Fibroblast of lung (primary cell): ENCODE data around the gene HS6ST2. TPM values are rescaled to one million over a fixed set of nuclear protein-coding genes. Genes with fewer than 3 reads are reported as not detected.

Experiments
- DNase-seq, 2 donors: peaks; one replicate each; pipeline versions ENCODE4 v3.0.0 to v3.0.0-alpha.2; 2010; ENCODE audit warnings: low read depth in 2 of 2
- H2AFZ ChIP-seq: 2 replicates; pipeline ENCODE4 v1.5.1; 2012; ENCODE audit warnings: low read length, control low read depth, inconsistent platforms
- H3K27ac ChIP-seq: 2 replicates; pipeline ENCODE4 v1.5.1; 2011; ENCODE audit warnings: low read length, control low read depth; ENCODE audit not compliant: insufficient read depth
- H3K27me3 ChIP-seq: 2 replicates; pipeline ENCODE4 v1.5.1; 2011; ENCODE audit warnings: mild to moderate bottlenecking, low read length; ENCODE audit not compliant: control insufficient read depth, insufficient read depth
- H3K36me3 ChIP-seq: 2 replicates; pipeline ENCODE4 v1.5.1; 2011; ENCODE audit warnings: low read length; ENCODE audit not compliant: control insufficient read depth, insufficient read depth
- H3K4me1 ChIP-seq: 2 replicates; pipeline ENCODE4 v1.5.1; 2011; ENCODE audit warnings: low read length; ENCODE audit not compliant: control insufficient read depth, insufficient read depth; ENCODE audit errors: extremely low read depth
- H3K4me2 ChIP-seq: 2 replicates; pipeline ENCODE4 v1.5.1; 2011; ENCODE audit warnings: low read length, control low read depth; ENCODE audit not compliant: insufficient read depth; ENCODE audit errors: extremely low read depth
- H3K4me3 ChIP-seq, 4 experiments: fragments of 200-600 bp in 1 of 4; sonication (generic) in 1 of 4; replicated peaks in 1 of 4; 2 replicates each; pipeline ENCODE4 v1.5.1; 2011 to 2016; ENCODE audit warnings: low read length in 4 of 4, low read depth in 3 of 4, mild to moderate bottlenecking in 3 of 4, control low read depth in 2 of 4, inconsistent platforms in 1 of 4, mixed read lengths in 1 of 4; ENCODE audit not compliant: insufficient read depth in 1 of 4; ENCODE audit errors: control extremely low read depth in 1 of 4
- H3K79me2 ChIP-seq: 2 replicates; pipeline ENCODE4 v1.5.1; 2012; ENCODE audit warnings: mild to moderate bottlenecking, low read length, inconsistent platforms; ENCODE audit not compliant: control insufficient read depth, insufficient read depth
- H3K9ac ChIP-seq: 2 replicates; pipeline ENCODE4 v1.5.1; 2011; ENCODE audit warnings: mild to moderate bottlenecking, low read length, control low read depth; ENCODE audit not compliant: insufficient read depth
- H3K9me3 ChIP-seq: 2 replicates; pipeline ENCODE4 v1.5.1; 2012; ENCODE audit warnings: low read depth, low read length; ENCODE audit not compliant: control insufficient read depth, insufficient read depth
- H4K20me1 ChIP-seq: 2 replicates; pipeline ENCODE4 v1.5.1; 2011; ENCODE audit warnings: low read length; ENCODE audit not compliant: control insufficient read depth, insufficient read depth; ENCODE audit errors: extremely low read depth
- EZH2 ChIP-seq: IDR thresholded peaks from 2 replicates; pipeline ENCODE4 v1.5.1; 2012; ENCODE audit warnings: low read length, control low read depth, mild to moderate bottlenecking; ENCODE audit errors: missing control alignments
- polyA plus RNA-seq, 2 donors: library from polyadenylated mRNA; depleted of rRNA in 1 of 2; stranded (reverse) in 1 of 2; unstranded in 1 of 2; fragments of >200 nt; gene quantifications; 2 replicates each; pipeline ENCODE4 v1.2.1, GENCODE V29; 2011 to 2012; ENCODE audit warnings: missing spikeins in 1 of 2
- total RNA-seq: library from RNA; depleted of rRNA; stranded (reverse); fragments of >200 nt; gene quantifications from 2 replicates; pipeline ENCODE4 v1.2.1, GENCODE V29; 2014
- TF ChIP-seq, protein P1 (sequence below), 2 donors: IDR thresholded peaks in 1 of 2; conservative IDR thresholded peaks in 1 of 2; 1 replicate in 1 of 2; 2 replicates in 1 of 2; pipeline ENCODE4 v1.5.1; 2011 to 2012; ENCODE audit warnings: low read length in 2 of 2, control low read depth in 1 of 2, inconsistent platforms in 1 of 2, low read depth in 1 of 2, mild to moderate bottlenecking in 1 of 2

HS6ST2 gene
- total and polyA plus RNA-seq, 2 donors (not counting 1 experiment from before 2014, with no cell fraction given), result 0.01 to 0.17 TPM

DNA sequence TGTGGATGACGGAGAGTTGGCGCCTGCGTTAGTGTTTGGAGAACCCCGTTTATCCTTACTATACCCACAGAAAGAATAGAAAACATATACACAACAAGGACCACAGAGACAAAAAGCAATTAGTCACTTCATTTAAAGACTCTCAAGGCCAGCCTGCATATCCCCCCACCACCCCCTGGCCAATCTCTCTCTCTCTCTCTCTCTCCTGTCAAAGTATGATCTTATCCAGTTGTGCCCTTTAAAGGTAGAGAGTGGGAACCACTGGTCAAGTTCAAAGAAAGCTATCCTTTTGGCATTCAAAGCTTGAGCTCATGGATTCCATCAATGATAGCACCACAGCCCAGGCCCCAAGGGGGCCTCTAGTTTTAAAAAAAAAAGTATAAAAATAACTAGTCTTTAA lies 289.3 kb downstream of the HS6ST2 start:
- no peaks in the 10 kb centered on the region for H3K4me1 ChIP-seq
- no peak overlapping the region for H3K4me3 ChIP-seq
- no peaks in the 10 kb centered on the region for H3K36me3 ChIP-seq
- no peak overlapping the region for H2AFZ ChIP-seq
- no peak overlapping the region for H3K4me2 ChIP-seq
- H4K20me1 ChIP-seq, result no peaks in the 10 kb centered on the region
- DNase-seq, result no peak
- no peak overlapping the region for H3K27ac ChIP-seq
- H3K27me3 ChIP-seq, result no peaks in the 10 kb centered on the region
- H3K79me2 ChIP-seq, result no peaks in the 10 kb centered on the region
- no peak overlapping the region for H3K9ac ChIP-seq
- H3K9me3 ChIP-seq, result no peaks in the 10 kb centered on the region
- TF ChIP-seq, protein P1, sequence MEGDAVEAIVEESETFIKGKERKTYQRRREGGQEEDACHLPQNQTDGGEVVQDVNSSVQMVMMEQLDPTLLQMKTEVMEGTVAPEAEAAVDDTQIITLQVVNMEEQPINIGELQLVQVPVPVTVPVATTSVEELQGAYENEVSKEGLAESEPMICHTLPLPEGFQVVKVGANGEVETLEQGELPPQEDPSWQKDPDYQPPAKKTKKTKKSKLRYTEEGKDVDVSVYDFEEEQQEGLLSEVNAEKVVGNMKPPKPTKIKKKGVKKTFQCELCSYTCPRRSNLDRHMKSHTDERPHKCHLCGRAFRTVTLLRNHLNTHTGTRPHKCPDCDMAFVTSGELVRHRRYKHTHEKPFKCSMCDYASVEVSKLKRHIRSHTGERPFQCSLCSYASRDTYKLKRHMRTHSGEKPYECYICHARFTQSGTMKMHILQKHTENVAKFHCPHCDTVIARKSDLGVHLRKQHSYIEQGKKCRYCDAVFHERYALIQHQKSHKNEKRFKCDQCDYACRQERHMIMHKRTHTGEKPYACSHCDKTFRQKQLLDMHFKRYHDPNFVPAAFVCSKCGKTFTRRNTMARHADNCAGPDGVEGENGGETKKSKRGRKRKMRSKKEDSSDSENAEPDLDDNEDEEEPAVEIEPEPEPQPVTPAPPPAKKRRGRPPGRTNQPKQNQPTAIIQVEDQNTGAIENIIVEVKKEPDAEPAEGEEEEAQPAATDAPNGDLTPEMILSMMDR (conservative IDR thresholded peaks at IDR 0.05 in 1 of 2, IDR thresholded peaks at IDR 0.05 in 1 of 2; ENCODE audit: low read depth in 1 of 2, low read length in 2 of 2), result no peak
- TF ChIP-seq EZH2, result no peak

DNA sequence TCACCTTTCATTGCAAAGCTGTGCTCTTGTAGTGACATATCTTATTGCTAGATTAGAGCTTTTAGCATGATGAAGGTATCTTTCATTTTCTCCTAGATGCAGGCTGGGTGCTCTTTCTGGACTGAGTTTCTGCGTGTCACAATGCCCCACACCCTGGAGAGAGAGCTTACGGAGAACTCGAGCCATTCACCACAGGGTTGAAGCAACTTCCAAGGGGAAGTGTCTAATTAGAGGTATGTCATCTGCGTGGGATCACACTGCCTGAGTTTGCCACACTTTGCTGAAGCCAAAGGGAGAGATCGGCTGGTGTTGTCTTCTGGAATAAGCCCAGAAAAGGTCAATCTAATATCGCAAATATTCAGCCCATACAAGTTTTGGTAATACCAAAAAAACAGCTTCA lies 290.3 kb downstream of the HS6ST2 start:
- Histone ChIP-seq H3K79me2 (no peaks in the 10 kb centered on the region), H3K9me3 (no peaks in the 10 kb centered on the region), H3K4me1 (no peaks in the 10 kb centered on the region), H3K27ac (no peak overlapping the region), H4K20me1 (no peaks in the 10 kb centered on the region), H2AFZ (no peak overlapping the region), H3K9ac (no peak overlapping the region), H3K4me3 (no peak overlapping the region), H3K36me3 (no peaks in the 10 kb centered on the region), H3K27me3 (no peaks in the 10 kb centered on the region), H3K4me2 (no peak overlapping the region)
- no peak for DNase-seq
- TF ChIP-seq, protein P1 (conservative IDR thresholded peaks at IDR 0.05 in 1 of 2, IDR thresholded peaks at IDR 0.05 in 1 of 2; ENCODE audit: low read depth in 1 of 2, low read length in 2 of 2), result no peak
- no peak for TF ChIP-seq EZH2

DNA sequence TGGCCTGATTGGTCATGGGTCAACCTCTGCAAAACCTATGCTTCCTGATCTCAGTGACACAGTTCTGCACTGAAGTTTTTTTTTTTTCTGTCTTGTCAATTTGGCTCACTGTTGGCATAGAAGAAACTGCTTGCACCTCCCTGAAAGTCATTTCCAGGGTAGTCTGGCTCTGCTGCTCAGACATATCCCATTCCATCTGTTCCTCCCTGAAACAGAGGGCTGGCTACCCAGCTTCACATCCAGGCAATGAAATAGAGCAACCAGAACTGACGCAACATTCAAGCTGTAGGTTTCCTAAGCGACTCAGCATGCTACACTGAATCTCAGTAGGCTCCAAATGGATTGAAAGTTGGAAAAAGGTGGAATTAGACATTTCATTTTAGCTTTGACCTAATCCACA lies 292.8 kb downstream of the HS6ST2 start:
- Histone ChIP-seq H3K79me2 (no peaks in the 10 kb centered on the region), H3K36me3 (no peaks in the 10 kb centered on the region), H3K4me3 (no peak overlapping the region), H4K20me1 (no peaks in the 10 kb centered on the region), H3K4me2 (no peak overlapping the region), H3K4me1 (no peaks in the 10 kb centered on the region), H3K9ac (no peak overlapping the region), H2AFZ (no peak overlapping the region), H3K9me3 (no peaks in the 10 kb centered on the region), H3K27ac (no peak overlapping the region), H3K27me3 (no peaks in the 10 kb centered on the region)
- DNase-seq, result no peak
- TF ChIP-seq, protein P1 (conservative IDR thresholded peaks at IDR 0.05 in 1 of 2, IDR thresholded peaks at IDR 0.05 in 1 of 2; ENCODE audit: low read depth in 1 of 2, low read length in 2 of 2), result no peak
- no peak for TF ChIP-seq EZH2
